ENCODE data around the gene TP53BP2.
"Not testable (repeated sequence)": the region's sequence is repeated elsewhere in the genome, so short reads cannot be mapped to it uniquely, and the experiment has no call there.

Gene TP53BP2

DNA sequence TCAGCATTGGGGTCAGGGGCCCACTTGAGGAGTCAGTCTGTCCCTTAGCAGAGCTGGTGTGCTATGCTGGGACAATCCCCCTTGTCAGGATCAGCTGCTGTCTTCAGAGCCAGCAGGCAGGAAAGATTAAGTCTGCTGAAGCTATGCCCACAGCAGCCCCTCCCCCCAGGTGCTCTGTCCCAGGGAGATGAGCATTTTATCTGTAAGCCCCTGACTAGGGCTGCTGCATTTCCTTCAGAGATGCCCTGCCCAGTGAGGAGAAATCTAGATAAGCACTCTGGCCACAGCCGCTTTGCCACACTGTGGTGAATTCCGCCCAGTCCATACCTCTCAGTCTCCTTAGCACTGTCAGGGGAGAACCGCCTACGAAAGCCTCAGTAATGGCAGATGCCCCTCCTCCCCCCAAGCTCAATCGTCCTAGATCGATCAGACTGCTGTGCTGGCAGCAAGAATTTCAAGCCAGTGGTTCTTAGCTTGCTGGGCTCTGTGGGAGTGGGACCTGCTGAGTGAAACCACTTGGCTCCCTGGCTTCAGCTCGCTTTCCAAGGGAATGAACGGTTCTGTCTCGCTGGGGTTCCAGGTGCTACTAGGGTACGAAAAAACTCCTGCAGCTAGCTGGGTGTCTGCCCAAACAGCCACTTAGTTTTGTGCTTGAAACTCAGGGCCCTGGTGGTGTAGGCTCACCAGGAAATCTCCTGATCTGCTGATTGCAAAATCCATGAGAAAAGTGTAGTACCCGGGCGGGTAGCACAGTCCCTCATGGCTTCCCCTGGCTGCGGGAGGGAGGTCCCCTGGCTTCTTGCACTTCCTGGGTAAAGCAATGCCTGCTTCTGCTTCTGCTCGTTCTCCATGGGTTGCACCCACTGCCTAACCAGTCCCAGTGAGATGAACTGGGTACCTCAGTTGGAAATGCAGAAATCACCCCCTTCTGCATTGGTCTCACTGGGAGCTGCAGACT, 25.1 kb upstream of the TP53BP2 start:
- Mint-ChIP-seq H3K27me3 (peaks cover 73% of the 10 kb centered on the region), H3K27ac (ENCODE audit: low read depth) (no peak overlapping the region), H3K4me3 (peak overlapping the region; percentile 24), H3K36me3 (ENCODE audit: insufficient read depth) (peaks cover 1% of the 10 kb centered on the region), H3K4me1 (no peaks in the 10 kb centered on the region), H3K9me3 (no peaks in the 10 kb centered on the region)
- no peak for ATAC-seq (replicated peaks; ENCODE audit: extremely low read depth, poor library complexity, severe bottlenecking)
- DNase-seq (ENCODE audit: low spot score in 2 of 2) = no peak

- not testable (repeated sequence) for H3K36me3 Mint-ChIP-seq (ENCODE audit: insufficient read depth); DNase-seq (ENCODE audit: low spot score in 2 of 2); H3K9me3 Mint-ChIP-seq; H3K4me3 Mint-ChIP-seq; H3K27ac Mint-ChIP-seq (ENCODE audit: low read depth); H3K4me1 Mint-ChIP-seq; ATAC-seq (replicated peaks; ENCODE audit: extremely low read depth, poor library complexity, severe bottlenecking)
- H3K27me3 Mint-ChIP-seq = peaks cover 48% of the 10 kb centered on the region
Measured at GRCh38 chr1:223864599-223865368, 19.0 kb upstream of the TP53BP2 start.

DNA sequence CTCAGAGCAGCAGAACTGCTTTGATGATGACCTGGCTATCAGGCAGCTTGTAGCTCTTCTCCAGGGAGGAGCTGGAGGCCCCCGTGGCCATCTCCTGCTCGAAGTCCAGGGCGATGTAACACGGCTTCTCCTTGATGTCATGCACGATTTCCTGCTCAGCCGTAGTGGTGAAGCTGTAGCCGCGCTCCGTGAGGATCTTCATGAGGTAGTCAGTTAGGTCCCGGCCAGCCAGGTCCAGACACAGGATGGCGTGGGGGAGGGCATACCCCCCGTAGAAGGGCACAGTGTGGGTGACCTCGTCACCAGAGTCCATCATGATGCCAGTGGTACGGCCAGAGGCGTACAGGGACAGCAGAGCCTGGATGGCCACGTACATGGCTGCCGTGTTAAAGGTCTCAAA, 18.3 kb upstream of the TP53BP2 start:
- ATAC-seq (replicated peaks; ENCODE audit: extremely low read depth, poor library complexity, severe bottlenecking) (no peak), DNase-seq (ENCODE audit: low spot score in 2 of 2) (no peak)
- Mint-ChIP-seq H3K4me1 (no peaks in the 10 kb centered on the region), H3K27ac (ENCODE audit: low read depth) (no peak overlapping the region), H3K9me3 (no peaks in the 10 kb centered on the region), H3K27me3 (peaks cover 48% of the 10 kb centered on the region), H3K36me3 (ENCODE audit: insufficient read depth) (peaks cover 1% of the 10 kb centered on the region), H3K4me3 (no peak overlapping the region)

DNA sequence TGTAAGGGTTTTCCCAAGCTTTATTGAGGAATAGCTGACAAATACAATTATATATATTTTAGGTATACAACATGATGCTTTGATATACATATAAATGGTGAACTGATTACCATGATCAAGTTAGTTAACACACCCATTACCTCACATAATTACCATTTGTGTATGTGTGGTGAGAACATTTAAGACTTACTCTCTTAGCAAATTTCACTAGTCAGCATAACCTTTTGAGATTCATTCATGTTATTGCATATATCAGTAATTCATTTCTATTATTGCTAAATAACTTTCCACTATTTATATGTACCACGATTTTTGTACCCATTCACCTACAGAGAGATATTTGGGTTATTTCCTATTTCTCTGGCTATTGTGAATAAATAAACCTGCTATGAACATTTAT, 16.2 kb upstream of the TP53BP2 start:
- Mint-ChIP-seq H3K4me1 (no peaks in the 10 kb centered on the region), H3K4me3 (no peak overlapping the region), H3K27ac (ENCODE audit: low read depth) (no peak overlapping the region), H3K27me3 (peaks cover 28% of the 10 kb centered on the region), H3K36me3 (ENCODE audit: insufficient read depth) (no peaks in the 10 kb centered on the region), H3K9me3 (no peaks in the 10 kb centered on the region)
- DNase-seq (ENCODE audit: low spot score in 2 of 2) (no peak), ATAC-seq (replicated peaks; ENCODE audit: extremely low read depth, poor library complexity, severe bottlenecking) (no peak)

DNA sequence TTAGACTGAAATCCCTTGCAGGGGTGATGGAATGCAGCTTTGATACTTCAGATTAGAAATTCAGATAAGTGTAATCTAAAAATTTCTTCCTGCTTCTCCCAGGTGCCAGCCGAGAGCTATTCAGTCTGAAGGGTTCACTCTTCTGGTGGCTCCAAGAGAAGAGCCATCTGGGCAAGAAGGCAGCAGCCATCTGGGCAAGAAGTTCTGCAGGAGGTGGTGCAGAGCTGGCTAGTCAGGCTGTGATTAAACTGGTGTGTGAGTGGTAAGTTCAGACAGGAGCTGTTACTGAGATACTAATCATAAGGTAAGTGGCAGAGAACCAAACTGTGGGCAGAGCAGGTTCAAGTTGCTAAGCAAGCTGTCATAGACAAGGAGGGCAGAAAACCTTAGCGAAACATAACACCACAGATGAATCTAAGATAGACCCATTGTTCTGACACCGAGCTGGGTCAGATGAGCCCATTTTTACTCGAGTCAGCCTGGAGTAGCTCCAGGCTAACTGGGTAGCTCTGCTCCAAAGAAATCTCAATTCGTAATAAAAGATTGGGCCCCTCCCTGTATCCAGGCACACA, 14.4 kb upstream of the TP53BP2 start:
- no peak for ATAC-seq (replicated peaks; ENCODE audit: extremely low read depth, poor library complexity, severe bottlenecking)

GRCh38 chr1:223859058-223859457, 13.3 kb upstream of the TP53BP2 start:
- no peaks in the 10 kb centered on the region for H3K36me3 Mint-ChIP-seq (ENCODE audit: insufficient read depth)
- no peaks in the 10 kb centered on the region for H3K4me1 Mint-ChIP-seq
- H3K4me3 Mint-ChIP-seq = no peak overlapping the region
- H3K27me3 Mint-ChIP-seq = peaks cover 12% of the 10 kb centered on the region
- no peak overlapping the region for H3K27ac Mint-ChIP-seq (ENCODE audit: low read depth)
- H3K9me3 Mint-ChIP-seq = no peaks in the 10 kb centered on the region
- DNase-seq (ENCODE audit: low spot score in 2 of 2) (no peak), ATAC-seq (replicated peaks; ENCODE audit: extremely low read depth, poor library complexity, severe bottlenecking) (no peak)

More for the DNA sequence above, 14.4 kb upstream of the TP53BP2 start:
- Mint-ChIP-seq H3K9me3 (no peaks in the 10 kb centered on the region), H3K4me3 (no peak overlapping the region), H3K4me1 (no peaks in the 10 kb centered on the region), H3K27ac (ENCODE audit: low read depth) (no peak overlapping the region), H3K36me3 (ENCODE audit: insufficient read depth) (no peaks in the 10 kb centered on the region), H3K27me3 (peaks cover 11% of the 10 kb centered on the region)
- DNase-seq (ENCODE audit: low spot score in 2 of 2) = no peak

DNA sequence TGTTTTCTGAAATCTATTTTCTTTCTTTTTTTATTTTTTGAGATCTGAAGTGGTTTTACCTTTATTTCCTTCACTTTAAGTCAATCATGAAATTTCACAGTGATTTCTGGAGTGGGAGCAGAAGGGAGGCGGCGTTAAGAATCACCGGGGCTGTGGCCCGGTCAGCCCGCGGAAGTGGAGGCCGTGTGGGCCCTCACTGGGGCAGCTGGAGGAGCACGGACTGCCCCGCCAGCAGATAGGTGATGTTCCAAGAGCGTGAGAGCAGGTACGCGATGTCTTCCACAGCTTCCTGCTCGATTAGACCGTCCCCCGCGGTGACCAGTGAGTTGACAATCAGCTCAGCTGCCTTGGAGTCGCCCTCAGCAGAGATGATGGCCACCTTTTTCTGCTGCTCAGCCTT, 10.6 kb upstream of the TP53BP2 start:
- Mint-ChIP-seq H3K4me1 (no peaks in the 10 kb centered on the region), H3K4me3 (no peak overlapping the region), H3K9me3 (no peaks in the 10 kb centered on the region), H3K27ac (ENCODE audit: low read depth) (no peak overlapping the region), H3K27me3 (peaks cover 22% of the 10 kb centered on the region), H3K36me3 (ENCODE audit: insufficient read depth) (no peaks in the 10 kb centered on the region)
- DNase-seq (ENCODE audit: low spot score in 2 of 2) (no peak), ATAC-seq (replicated peaks; ENCODE audit: extremely low read depth, poor library complexity, severe bottlenecking) (no peak)

DNA sequence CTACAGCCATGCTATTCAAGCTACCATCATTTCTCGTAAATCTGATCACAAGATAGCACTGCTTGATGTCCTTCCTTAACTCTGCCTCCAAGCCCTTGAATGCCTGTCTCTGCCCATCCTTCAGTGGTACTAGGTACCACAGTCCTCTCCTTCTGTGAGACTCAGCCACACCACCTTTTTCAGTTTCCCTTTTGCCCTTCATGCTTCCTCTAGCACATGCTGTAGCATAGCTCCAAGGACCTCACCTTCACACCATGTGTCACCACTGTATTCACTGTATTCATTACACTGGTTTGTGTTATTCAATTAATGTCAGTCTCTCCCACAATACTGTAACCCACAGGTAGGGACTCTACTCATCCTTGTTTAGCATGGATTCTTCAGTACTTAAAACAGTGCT, 8.0 kb upstream of the TP53BP2 start:
- H3K27ac Mint-ChIP-seq (ENCODE audit: low read depth) = no peak overlapping the region
- H3K9me3 Mint-ChIP-seq = no peaks in the 10 kb centered on the region
- H3K36me3 Mint-ChIP-seq (ENCODE audit: insufficient read depth) = no peaks in the 10 kb centered on the region
- H3K27me3 Mint-ChIP-seq = peaks cover 11% of the 10 kb centered on the region
- H3K4me3 Mint-ChIP-seq = no peak overlapping the region
- DNase-seq (ENCODE audit: low spot score in 2 of 2) = no peak
- H3K4me1 Mint-ChIP-seq = no peaks in the 10 kb centered on the region
- ATAC-seq (replicated peaks; ENCODE audit: extremely low read depth, poor library complexity, severe bottlenecking) = no peak

DNA sequence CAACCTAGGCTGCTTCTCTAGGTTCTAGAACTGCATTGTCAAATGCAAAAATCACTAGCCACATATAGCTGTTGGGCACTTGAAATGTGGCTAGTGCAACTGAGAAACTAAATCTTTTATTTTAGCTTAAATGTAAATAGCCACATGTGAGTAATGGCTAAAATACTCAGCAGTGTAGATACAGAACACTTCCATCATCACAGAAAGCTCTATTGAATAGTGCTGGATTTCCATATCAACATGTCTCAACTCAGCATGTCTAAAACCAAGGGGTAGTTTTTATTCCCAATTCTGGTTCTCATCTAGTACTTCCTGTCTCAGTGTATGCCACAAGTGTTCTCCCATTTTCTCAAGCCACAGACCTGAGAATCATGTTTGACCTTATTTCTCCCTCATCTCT, 7.5 kb upstream of the TP53BP2 start:
- Mint-ChIP-seq H3K27me3 (peaks cover 11% of the 10 kb centered on the region), H3K9me3 (no peaks in the 10 kb centered on the region), H3K4me3 (no peak overlapping the region), H3K36me3 (ENCODE audit: insufficient read depth) (no peaks in the 10 kb centered on the region), H3K27ac (ENCODE audit: low read depth) (no peak overlapping the region), H3K4me1 (no peaks in the 10 kb centered on the region)
- ATAC-seq (replicated peaks; ENCODE audit: extremely low read depth, poor library complexity, severe bottlenecking) = no peak
- no peak for DNase-seq (ENCODE audit: low spot score in 2 of 2)

GRCh38 chr1:223852337-223852736, 6.6 kb upstream of the TP53BP2 start:
- Mint-ChIP-seq H3K27ac (ENCODE audit: low read depth) (no peak overlapping the region), H3K27me3 (peaks cover 11% of the 10 kb centered on the region), H3K9me3 (no peaks in the 10 kb centered on the region), H3K36me3 (ENCODE audit: insufficient read depth) (peaks cover 2% of the 10 kb centered on the region), H3K4me3 (no peak overlapping the region), H3K4me1 (no peaks in the 10 kb centered on the region)
- no peak for DNase-seq (ENCODE audit: low spot score in 2 of 2)
- no peak for ATAC-seq (replicated peaks; ENCODE audit: extremely low read depth, poor library complexity, severe bottlenecking)

GRCh38 chr1:223849352-223850254, 3.9 kb upstream of the TP53BP2 start:
- peaks cover 15% of the 10 kb centered on the region for H3K36me3 Mint-ChIP-seq (ENCODE audit: insufficient read depth)
- no peak overlapping the region for H3K27ac Mint-ChIP-seq (ENCODE audit: low read depth)
- no peaks in the 10 kb centered on the region for H3K9me3 Mint-ChIP-seq
- peaks cover 11% of the 10 kb centered on the region for H3K27me3 Mint-ChIP-seq
- H3K4me1 Mint-ChIP-seq = peaks cover 16% of the 10 kb centered on the region
- DNase-seq (ENCODE audit: low spot score in 2 of 2) = no peak
- no peak overlapping the region for H3K4me3 Mint-ChIP-seq
- no peak for ATAC-seq (replicated peaks; ENCODE audit: extremely low read depth, poor library complexity, severe bottlenecking)

GRCh38 chr1:223848536-223848935, 2.8 kb upstream of the TP53BP2 start:
- H3K27ac Mint-ChIP-seq (ENCODE audit: low read depth) = no peak overlapping the region

More at GRCh38 chr1:223848536-223848935, 2.8 kb upstream of the TP53BP2 start:
- Mint-ChIP-seq H3K9me3 (no peaks in the 10 kb centered on the region), H3K4me1 (peaks cover 25% of the 10 kb centered on the region), H3K36me3 (ENCODE audit: insufficient read depth) (peaks cover 18% of the 10 kb centered on the region), H3K4me3 (no peak overlapping the region), H3K27me3 (peaks cover 5% of the 10 kb centered on the region)
- ATAC-seq (replicated peaks; ENCODE audit: extremely low read depth, poor library complexity, severe bottlenecking) (no peak), DNase-seq (ENCODE audit: low spot score in 2 of 2) (no peak)

Measured in central memory CD8-positive, alpha-beta T cell (primary cell).